OCI-LY3 (cell line): ENCODE measurements around the gene ALG3.

ENCODE experiments used
- EZH2phosphoT487 ChIP-seq: fragments of 200-600 bp; shearing (Covaris generic); IDR thresholded peaks from 2 replicates; pipeline ENCODE4 v1.6.1; 2018; ENCODE audit warnings: antibody characterized with exemption, mixed run types, low read depth
- TF ChIP-seq, protein P1 (sequence below): fragments of 200-600, 300-600 bp; sonication (generic); IDR thresholded peaks from 2 replicates; pipeline ENCODE4 v1.5.1; 2014; ENCODE audit warnings: antibody characterized with exemption, low read length, low read depth

- TF ChIP-seq, protein P1, sequence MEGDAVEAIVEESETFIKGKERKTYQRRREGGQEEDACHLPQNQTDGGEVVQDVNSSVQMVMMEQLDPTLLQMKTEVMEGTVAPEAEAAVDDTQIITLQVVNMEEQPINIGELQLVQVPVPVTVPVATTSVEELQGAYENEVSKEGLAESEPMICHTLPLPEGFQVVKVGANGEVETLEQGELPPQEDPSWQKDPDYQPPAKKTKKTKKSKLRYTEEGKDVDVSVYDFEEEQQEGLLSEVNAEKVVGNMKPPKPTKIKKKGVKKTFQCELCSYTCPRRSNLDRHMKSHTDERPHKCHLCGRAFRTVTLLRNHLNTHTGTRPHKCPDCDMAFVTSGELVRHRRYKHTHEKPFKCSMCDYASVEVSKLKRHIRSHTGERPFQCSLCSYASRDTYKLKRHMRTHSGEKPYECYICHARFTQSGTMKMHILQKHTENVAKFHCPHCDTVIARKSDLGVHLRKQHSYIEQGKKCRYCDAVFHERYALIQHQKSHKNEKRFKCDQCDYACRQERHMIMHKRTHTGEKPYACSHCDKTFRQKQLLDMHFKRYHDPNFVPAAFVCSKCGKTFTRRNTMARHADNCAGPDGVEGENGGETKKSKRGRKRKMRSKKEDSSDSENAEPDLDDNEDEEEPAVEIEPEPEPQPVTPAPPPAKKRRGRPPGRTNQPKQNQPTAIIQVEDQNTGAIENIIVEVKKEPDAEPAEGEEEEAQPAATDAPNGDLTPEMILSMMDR, result no peak
- no peak for TF ChIP-seq EZH2phosphoT487
Observed at GRCh38 chr3:184193991-184194539, 54.7 kb downstream of the ALG3 start.
